Stomach (tissue), 9 donors: ENCODE measurements around the gene PJVK. TPM values are rescaled to one million over a fixed set of nuclear protein-coding genes. Genes with fewer than 3 reads are reported as not detected.

Experiments
- DNase-seq, 2 donors: peaks; one replicate each; pipeline versions ENCODE4 v3.0.0 to v3.0.0-alpha.2; 2013 to 2019
- H3K27ac ChIP-seq, 5 donors: fragments of 200-600 bp in 4 of 5; sonication (generic) in 4 of 5; one replicate each; pipeline ENCODE4 v1.5.1; 2013 to 2019; ENCODE audit warnings: mild to moderate bottlenecking in 1 of 5, moderate library complexity in 1 of 5
- H3K27me3 ChIP-seq, 3 donors: fragments of 200-600 bp; sonication (generic); one replicate each; pipeline ENCODE4 v1.5.1; 2017 to 2019; ENCODE audit warnings: mixed run types in 1 of 3
- H3K36me3 ChIP-seq, 4 donors: fragments of 200-600 bp; sonication (generic); 1 replicate in 3 of 4; 2 replicates in 1 of 4; pipeline ENCODE4 v1.5.1; 2016 to 2019
- H3K4me1 ChIP-seq, 4 donors: fragments of 200-600 bp; sonication (generic); one replicate each; pipeline ENCODE4 v1.5.1; 2016 to 2019
- H3K4me3 ChIP-seq, 4 donors: fragments of 200-600 bp; sonication (generic) in 3 of 4; one replicate each; pipeline ENCODE4 v1.5.1; 2016 to 2019; ENCODE audit warnings: mild to moderate bottlenecking in 1 of 4
- H3K9me3 ChIP-seq, 4 donors: fragments of 200-600 bp; sonication (generic); one replicate each; pipeline ENCODE4 v1.5.1; 2016 to 2019
- EP300 ChIP-seq: sonication (generic); formaldehyde crosslinking; IDR thresholded peaks from one replicate; pipeline ENCODE4 v1.6.1; 2017; ENCODE audit warnings: antibody characterized with exemption
- POLR2A ChIP-seq, 4 donors: fragments of 450-650 bp; IDR thresholded peaks; one replicate each; pipeline ENCODE4 v1.6.1; 2016; ENCODE audit warnings: antibody characterized with exemption in 4 of 4, control low read depth in 2 of 4, mild to moderate bottlenecking in 1 of 4, moderate library complexity in 1 of 4
- POLR2AphosphoS5 ChIP-seq, 3 donors: sonication (generic); formaldehyde crosslinking; IDR thresholded peaks; one replicate each; pipeline ENCODE4 v1.6.1; 2016; ENCODE audit warnings: antibody characterized with exemption in 3 of 3
- WGBS, 5 donors: extraction: QIAGEN DNeasy Blood & Tissue Kit in 3 of 5; methylation state at CpG; one replicate each; pipeline versions ENCODE4 v1.1.5 to v1.1.7; 2013 to 2018; 5-methylcytosine and 5-hydroxymethylcytosine counted together
- intact Hi-C: fragments of 100-400 bp; cut with DNase I; formaldehyde crosslinking; loops from one replicate; pipeline ENCODE4 v1.15.1; 2023; ENCODE audit warnings: low total_unique reads
- polyA plus RNA-seq, 3 donors: library from polyadenylated mRNA; stranded (reverse); fragments of 200-250 nt; gene quantifications; one replicate each; pipeline ENCODE4 v1.2.3, GENCODE V29; 2013
- total RNA-seq, 5 donors: library from RNA; depleted of rRNA; stranded (reverse); fragments of >200 nt; gene quantifications; one replicate each; pipeline versions ENCODE4 v1.1.0 to v1.2.3, GENCODE V29; 2014 to 2016
- TF ChIP-seq, protein P1 (sequence below), 7 experiments: fragments of 450-650 bp in 4 of 7; fragments of 200-600 bp in 3 of 7; sonication (generic) in 3 of 7; IDR thresholded peaks; one replicate each; pipeline ENCODE4 v1.5.1; 2016 to 2019; ENCODE audit warnings: antibody characterized with exemption in 7 of 7, control low read depth in 2 of 7, mild to moderate bottlenecking in 1 of 7
- donor health status: healthy with polysubstance abuse.
- donor health status: Bipolar disorder and iron deficiency.
- donor health status: healthy.

Gene PJVK
- total and polyA plus RNA-seq, 8 donors: 0.72 to 8.8 (median 3.0) TPM; not detected in 2

DNA sequence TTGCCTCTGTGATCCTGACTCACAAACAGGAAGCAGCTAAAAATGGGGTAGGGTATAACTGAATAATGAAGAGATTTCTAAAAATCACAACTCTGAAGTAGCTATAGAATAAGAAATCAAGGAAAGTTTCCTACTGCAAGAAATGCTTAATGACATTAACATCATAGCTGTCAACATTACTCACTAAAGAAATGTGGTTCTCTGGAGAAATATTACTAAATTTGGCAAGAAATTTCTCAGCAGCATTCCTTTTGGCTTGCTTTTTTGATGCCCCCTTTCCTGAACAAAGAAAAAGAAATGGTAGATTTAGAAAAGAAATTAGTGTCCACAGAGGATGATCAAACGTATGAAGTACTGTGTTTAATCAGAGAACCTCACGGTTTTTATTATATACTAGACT, 9.8 kb upstream of the PJVK start:
- Histone ChIP-seq H3K4me1 (no peaks in the 10 kb centered on the region), H3K4me3 (no peak overlapping the region), H3K27ac (no peak overlapping the region), H3K27me3 (no peaks in the 10 kb centered on the region), H3K9me3 (no peaks in the 10 kb centered on the region), H3K36me3 (peaks cover 45 to 100% (median 98%) of the 10 kb centered on the region in 4 donors)
- no peak for TF ChIP-seq EP300
- no peak for TF ChIP-seq POLR2AphosphoS5 (IDR thresholded peaks at IDR 0.05)
- TF ChIP-seq POLR2A (IDR thresholded peaks at IDR 0.05): no peak
- TF ChIP-seq, protein P1, sequence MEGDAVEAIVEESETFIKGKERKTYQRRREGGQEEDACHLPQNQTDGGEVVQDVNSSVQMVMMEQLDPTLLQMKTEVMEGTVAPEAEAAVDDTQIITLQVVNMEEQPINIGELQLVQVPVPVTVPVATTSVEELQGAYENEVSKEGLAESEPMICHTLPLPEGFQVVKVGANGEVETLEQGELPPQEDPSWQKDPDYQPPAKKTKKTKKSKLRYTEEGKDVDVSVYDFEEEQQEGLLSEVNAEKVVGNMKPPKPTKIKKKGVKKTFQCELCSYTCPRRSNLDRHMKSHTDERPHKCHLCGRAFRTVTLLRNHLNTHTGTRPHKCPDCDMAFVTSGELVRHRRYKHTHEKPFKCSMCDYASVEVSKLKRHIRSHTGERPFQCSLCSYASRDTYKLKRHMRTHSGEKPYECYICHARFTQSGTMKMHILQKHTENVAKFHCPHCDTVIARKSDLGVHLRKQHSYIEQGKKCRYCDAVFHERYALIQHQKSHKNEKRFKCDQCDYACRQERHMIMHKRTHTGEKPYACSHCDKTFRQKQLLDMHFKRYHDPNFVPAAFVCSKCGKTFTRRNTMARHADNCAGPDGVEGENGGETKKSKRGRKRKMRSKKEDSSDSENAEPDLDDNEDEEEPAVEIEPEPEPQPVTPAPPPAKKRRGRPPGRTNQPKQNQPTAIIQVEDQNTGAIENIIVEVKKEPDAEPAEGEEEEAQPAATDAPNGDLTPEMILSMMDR (IDR thresholded peaks at IDR 0.05): no peak
- intact Hi-C loops: no loop called here
- DNase-seq: no peak
- WGBS, 5 donors: 60 to 85% (median 79%) methylated on average over 2 of the region's 2 CpGs

DNA sequence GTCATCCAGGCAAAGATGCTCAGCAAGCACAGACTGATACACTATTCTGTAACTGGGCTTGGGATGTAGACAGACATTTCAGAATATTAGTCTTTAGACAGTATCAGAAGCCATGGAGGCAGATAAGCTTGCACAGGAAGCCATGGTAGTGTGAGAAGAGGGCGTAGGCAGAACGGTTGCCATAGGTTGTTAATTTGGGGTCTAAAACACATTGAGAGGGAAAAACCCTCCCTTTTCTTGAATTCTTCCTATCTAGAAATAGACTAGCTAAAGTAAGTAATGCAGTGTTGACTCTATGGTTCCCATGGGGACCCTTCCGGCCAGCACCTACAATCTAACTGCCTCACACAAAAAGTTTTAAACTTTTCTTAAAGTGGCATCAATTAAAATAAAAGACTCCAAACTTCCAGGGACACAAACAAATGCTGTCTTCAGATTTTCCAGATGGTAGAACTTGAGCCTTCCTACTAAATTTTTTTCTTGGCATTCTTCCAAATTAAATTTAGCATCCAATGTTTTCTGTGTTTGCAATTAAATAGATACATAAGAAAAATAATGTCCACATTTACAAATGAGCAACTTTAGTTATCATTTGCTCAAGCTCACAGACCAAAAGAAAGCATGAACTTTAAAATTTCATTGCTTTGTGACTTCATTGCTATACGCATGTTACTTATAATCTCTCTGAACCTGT, 2.1 kb upstream of the PJVK start:
- Histone ChIP-seq H3K36me3 (peaks cover 16 to 45% (median 40%) of the 10 kb centered on the region in 4 donors), H3K4me1 (peaks cover 7 to 40% (median 24%) of the 10 kb centered on the region in 4 donors), H3K9me3 (no peaks in the 10 kb centered on the region), H3K27ac (peak overlapping the region in 1 of 5 donors; percentile 99), H3K4me3 (peak overlapping the region; percentile 70 to 94 (median 83)), H3K27me3 (no peaks in the 10 kb centered on the region)
- TF ChIP-seq EP300 (no peak), POLR2A (IDR thresholded peaks at IDR 0.05) (no peak), POLR2AphosphoS5 (IDR thresholded peaks at IDR 0.05) (no peak)
- TF ChIP-seq, protein P1 (IDR thresholded peaks at IDR 0.05): no peak
- WGBS, 5 donors: 62 to 70% (median 68%) methylated on average over 4 of the region's 4 CpGs
- intact Hi-C loops: no loop called here
- DNase-seq: peak in 1 of 2 donors; percentile 41

DNA sequence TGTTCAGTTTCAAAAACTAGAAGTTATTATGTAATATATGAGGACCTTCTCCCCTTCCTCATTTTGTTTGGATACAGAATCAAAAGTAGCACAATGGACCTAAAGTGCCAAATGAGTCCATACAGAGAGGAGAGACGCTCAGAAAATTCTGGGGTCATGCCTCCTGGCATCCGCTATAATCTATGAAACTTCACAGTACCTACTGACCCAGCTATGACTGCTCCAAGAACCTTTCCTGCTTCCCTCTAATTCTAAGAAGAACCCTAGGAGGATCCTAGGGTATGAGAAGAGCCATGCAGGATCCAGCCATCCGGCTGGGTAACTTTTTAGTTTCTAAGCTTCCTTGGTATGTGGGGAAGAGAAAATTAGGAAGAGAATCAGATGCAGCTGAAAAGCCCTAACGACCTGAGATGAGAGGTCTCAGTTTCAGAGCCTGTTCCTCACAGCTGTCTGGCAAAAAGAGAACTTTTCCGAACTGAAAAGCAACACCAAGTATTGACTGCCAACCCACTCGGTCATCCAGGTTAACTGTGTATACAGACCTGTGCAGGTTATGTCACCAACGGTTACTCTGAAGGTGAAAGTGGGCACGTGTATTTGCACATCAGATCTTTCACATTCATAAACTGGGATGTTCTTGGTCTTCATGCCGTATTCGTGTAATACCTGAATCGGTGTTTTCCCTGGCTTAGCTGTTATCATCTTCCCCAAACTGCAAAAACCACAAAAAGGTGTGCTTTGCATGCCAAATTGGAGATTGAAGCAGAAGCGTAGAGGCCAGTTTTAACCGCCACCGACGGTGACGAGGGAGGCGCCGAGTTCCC, 1.3 kb upstream of the PJVK start:
- intact Hi-C loops: no loop called here
- peak in 1 of 2 donors; percentile 74 for DNase-seq
- H3K4me1 ChIP-seq: peaks cover 7 to 40% (median 24%) of the 10 kb centered on the region in 4 donors
- H3K27me3 ChIP-seq: no peaks in the 10 kb centered on the region
- H3K9me3 ChIP-seq: no peaks in the 10 kb centered on the region
- TF ChIP-seq EP300: no peak
- TF ChIP-seq, protein P1 (IDR thresholded peaks at IDR 0.05): no peak
- TF ChIP-seq POLR2A (IDR thresholded peaks at IDR 0.05): no peak
- TF ChIP-seq POLR2AphosphoS5 (IDR thresholded peaks at IDR 0.05): no peak
- H3K4me3 ChIP-seq: peak overlapping the region; percentile 70 to 94 (median 83)
- WGBS, 5 donors: 4 to 11% (median 4%) methylated on average over 15 to 18 of the region's 18 CpGs
- peaks cover 13 to 37% (median 32%) of the 10 kb centered on the region in 4 donors for H3K36me3 ChIP-seq
- H3K27ac ChIP-seq: peak overlapping the region; percentile 91 to 99 (median 99)

DNA sequence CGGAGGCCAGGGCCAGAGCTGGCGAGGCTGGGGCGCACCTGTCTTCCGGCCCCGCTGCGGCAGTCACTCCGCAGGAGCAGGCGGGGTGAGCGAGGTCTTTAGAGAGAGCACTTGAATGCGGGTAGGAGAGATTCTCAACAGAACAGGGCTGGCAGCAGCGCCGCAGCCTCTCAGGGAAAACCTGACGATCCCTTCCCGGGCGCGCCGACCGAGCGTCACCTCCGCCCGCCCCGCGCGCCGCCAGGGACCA, 729 bp upstream of the PJVK start:
- Histone ChIP-seq H3K27me3 (no peaks in the 10 kb centered on the region), H3K27ac (peak overlapping the region; percentile 91 to 99 (median 99)), H3K9me3 (no peaks in the 10 kb centered on the region), H3K4me1 (peaks cover 7 to 40% (median 24%) of the 10 kb centered on the region in 4 donors), H3K4me3 (peak overlapping the region; percentile 70 to 94 (median 83)), H3K36me3 (peaks cover 9 to 31% (median 26%) of the 10 kb centered on the region in 4 donors)
- no peak for TF ChIP-seq POLR2AphosphoS5 (IDR thresholded peaks at IDR 0.05)
- TF ChIP-seq POLR2A (IDR thresholded peaks at IDR 0.05): no peak
- TF ChIP-seq EP300: no peak
- TF ChIP-seq, protein P1 (IDR thresholded peaks at IDR 0.05): no peak
- 0 to 1% (median 0%) methylated on average over 10 to 25 of the region's 25 CpGs for WGBS, 5 donors
- no peak for DNase-seq
- intact Hi-C loops: no loop called here
